GM12878 (cell line): ENCODE data around the gene TMED3. TPM values are rescaled to one million over a fixed set of nuclear protein-coding genes. Genes with fewer than 3 reads are reported as not detected.

Experiments used
- ATAC-seq: fragments of 200-7000 bp; cut with Tn5 transposase; 3 replicates; pipeline ENCODE4 v1.9.1; 2020; ENCODE audit warnings: mild to moderate bottlenecking, moderate library complexity
- BruUV-seq: library from RNA; stranded (reverse); fragments of 400-500 nt; replicated peaks from 2 replicates; lab custom pipeline; 2021; lab: Mats Ljungman, UMichigan
- CTCF ChIA-PET: fragments of 300-600 bp; sonication (Branson Sonifier 250); formaldehyde crosslinking; extraction: SDS; loops from one replicate; lab custom pipeline; 2021; ENCODE audit warnings: inconsistent platforms; lab: Yijun Ruan, JAX
- POLR2A ChIA-PET: fragments of 350-600 bp; formaldehyde crosslinking; extraction: SDS; loops from one replicate; lab custom pipeline; 2021; ENCODE audit warnings: inconsistent platforms; lab: Charles Lee
- RAD21 ChIA-PET: fragments of 300-600 bp; sonication (Branson Sonifier 250); formaldehyde crosslinking; loops from one replicate; lab custom pipeline; 2023; ENCODE audit warnings: antibody characterized with exemption; ENCODE audit not compliant: unreplicated experiment; lab: Charles Lee
- SMC1A ChIA-PET: fragments of 300-600 bp; sonication (Branson Sonifier 250); formaldehyde crosslinking; loops from one replicate; lab custom pipeline; 2023; ENCODE audit not compliant: unreplicated experiment, uncharacterized antibody; lab: Charles Lee
- DNase-seq: peaks from one replicate; pipeline ENCODE4 v3.0.0-alpha.2; 2011; ENCODE audit warnings: low read depth, low spot score
- FAIRE-seq: peaks from 3 replicates; lab custom pipeline; 2011; peaks lifted over from hg19 to GRCh38; lab: Jason Lieb, UNC
- H2AFZ ChIP-seq: 2 replicates; pipeline ENCODE4 v1.6.0; 2011; ENCODE audit warnings: low read depth, low read length, control low read depth; ENCODE audit not compliant: control insufficient read depth
- H3K27ac ChIP-seq: 2 replicates; pipeline ENCODE4 v1.5.1; 2011; ENCODE audit warnings: control low read depth; ENCODE audit not compliant: control insufficient read depth, insufficient read depth
- H3K27me3 ChIP-seq, 2 experiments: replicated peaks in 1 of 2; 2 replicates each; pipeline versions ENCODE4 v1.6.0 to v1.6.1; 2011; ENCODE audit warnings: low read length in 1 of 2; ENCODE audit not compliant: control insufficient read depth in 2 of 2, insufficient read depth in 2 of 2
- H3K36me3 ChIP-seq, 2 experiments: 2 replicates each; pipeline ENCODE4 v1.5.1; 2011; ENCODE audit warnings: low read length in 1 of 2; ENCODE audit not compliant: control insufficient read depth in 2 of 2, insufficient read depth in 2 of 2
- H3K4me1 ChIP-seq: 2 replicates; pipeline ENCODE4 v1.6.1; 2011; ENCODE audit warnings: mild to moderate bottlenecking, low read length, moderate library complexity, mixed read lengths; ENCODE audit not compliant: control insufficient read depth, insufficient read depth
- H3K4me2 ChIP-seq: 2 replicates; pipeline ENCODE4 v1.6.0; 2011; ENCODE audit warnings: control low read depth; ENCODE audit not compliant: control insufficient read depth, insufficient read depth
- H3K4me3 ChIP-seq: fragments of 200-600 bp; sonication (generic); 2 replicates; pipeline ENCODE4 v1.5.1; 2016
- H3K79me2 ChIP-seq: 2 replicates; pipeline ENCODE4 v1.6.0; 2011; ENCODE audit warnings: low read length; ENCODE audit not compliant: control insufficient read depth, insufficient read depth
- H3K9ac ChIP-seq: 2 replicates; pipeline ENCODE4 v1.8.0; 2011; ENCODE audit warnings: low read length, control low read depth, mixed read lengths; ENCODE audit not compliant: control insufficient read depth, insufficient read depth
- H3K9me3 ChIP-seq: replicated peaks from 3 replicates; pipeline ENCODE4 v1.5.1; 2011; ENCODE audit warnings: mild to moderate bottlenecking, low read length; ENCODE audit not compliant: control insufficient read depth, insufficient read depth
- H4K20me1 ChIP-seq: 2 replicates; pipeline ENCODE4 v1.6.0; 2011; ENCODE audit not compliant: control insufficient read depth, insufficient read depth
- CBFB ChIP-seq: IDR thresholded peaks from 2 replicates; pipeline ENCODE4 v1.6.1; 2016; ENCODE audit warnings: antibody characterized with exemption, low read depth
- CBX3 ChIP-seq: fragments of 200-600 bp; sonication (generic); IDR thresholded peaks from 2 replicates; pipeline ENCODE4 v1.6.1; 2016; ENCODE audit warnings: low read depth, borderline replicate concordance
- CHD2 ChIP-seq: IDR thresholded peaks from 2 replicates; pipeline ENCODE4 v1.6.1; 2011; ENCODE audit warnings: low read depth, low read length, improper control_type of control experiment, borderline replicate concordance
- CHD4 ChIP-seq: fragments of 200-600 bp; sonication (generic); IDR thresholded peaks from 2 replicates; pipeline ENCODE4 v1.6.1; 2016; ENCODE audit warnings: mild to moderate bottlenecking
- E2F4 ChIP-seq: IDR thresholded peaks from 2 replicates; pipeline ENCODE4 v1.6.1; 2012; ENCODE audit warnings: low read depth, low read length, improper control_type of control experiment
- EED ChIP-seq: sonication (generic); IDR thresholded peaks from 2 replicates; pipeline ENCODE4 v1.6.1; 2016; ENCODE audit warnings: antibody characterized with exemption, low read depth
- FOS ChIP-seq: IDR thresholded peaks from 3 replicates; pipeline ENCODE4 v1.6.1; 2011; ENCODE audit warnings: borderline replicate concordance; ENCODE audit not compliant: insufficient read length; ENCODE audit errors: extremely low read depth
- HCFC1 ChIP-seq: fragments of 150-350 bp; IDR thresholded peaks from 2 replicates; pipeline ENCODE4 v1.6.1; 2014; ENCODE audit warnings: low read length
- KDM1A ChIP-seq: fragments of 200-600 bp; sonication (generic); IDR thresholded peaks from 2 replicates; pipeline ENCODE4 v1.6.1; 2016; ENCODE audit warnings: borderline replicate concordance
- SIX5 ChIP-seq: IDR thresholded peaks from 2 replicates; pipeline ENCODE4 v1.6.1; 2011; ENCODE audit warnings: mild to moderate bottlenecking, low read depth, low read length, moderate library complexity; ENCODE audit not compliant: severe bottlenecking
- SKIL ChIP-seq: fragments of 450-650 bp; IDR thresholded peaks from 2 replicates; pipeline ENCODE4 v1.6.1; 2017; ENCODE audit warnings: mild to moderate bottlenecking, low read depth, inconsistent platforms; ENCODE audit not compliant: poor library complexity, severe bottlenecking
- ZBTB11 ChIP-seq: fragments of 450-650 bp; formaldehyde crosslinking; IDR thresholded peaks from 2 replicates; pipeline ENCODE4 v1.5.0; 2022; ENCODE audit warnings: mild to moderate bottlenecking, missing genetic modification characterization
- ZSCAN29 ChIP-seq: fragments of 450-650 bp; IDR thresholded peaks from 2 replicates; pipeline ENCODE4 v1.6.1; 2017; ENCODE audit warnings: mild to moderate bottlenecking, moderate library complexity
- WGBS: methylation state at CpG from one replicate; pipeline ENCODE4 v1.1.6; 2016; ENCODE audit warnings: low lambda C conversion rate; ENCODE audit not compliant: insufficient replicate concordance, insufficient coverage; ENCODE audit errors: missing lambda C conversion rate; 5-methylcytosine and 5-hydroxymethylcytosine counted together
- in situ Hi-C: fragments of 300-500 bp; cut with MboI; formaldehyde crosslinking; loops from 9 replicates; pipeline ENCODE4 v1.14.3; 2018; ENCODE audit warnings: mixed read lengths
- intact Hi-C: fragments of 100-400 bp; cut with micrococcal nuclease; formaldehyde crosslinking; loops from one replicate; pipeline ENCODE4 v1.14.2; 2022; ENCODE audit not compliant: unreplicated experiment
- polyA plus RNA-seq, 11 experiments: library from polyadenylated mRNA; depleted of rRNA in 4 of 11; unstranded in 6 of 11; stranded (reverse) in 5 of 11; fragments of >200 nt; fragmentation: Nextera tagmentation in 4 of 11; fragmentation: Illumina TruSeq in 1 of 11; extraction: Ambion mirVana in 4 of 11; extraction: Trizol in 1 of 11; gene quantifications; 1 replicate in 1 of 11; 2 replicates in 10 of 11; pipeline versions ENCODE4 v1.2.1 to v1.2.3, GENCODE V29; 2011 to 2016; ENCODE audit warnings: inconsistent platforms in 2 of 11, missing spikeins in 2 of 11, low read depth in 1 of 11
- total RNA-seq, 4 experiments: library from RNA; depleted of rRNA in 3 of 4; stranded (reverse); fragments of >200 nt in 3 of 4; fragmentation: Illumina TruSeq in 1 of 4; extraction: Trizol in 1 of 4; gene quantifications; 2 replicates each; pipeline versions ENCODE4 v1.2.1 to v1.2.3, GENCODE V29; 2013 to 2021

The TMED3 gene
- total and polyA plus RNA-seq, 10 of the 15 experiments (the other 5 are each of a cell fraction or from before 2014, with no cell fraction given): 7.6 to 95.8 (median 54.9) TPM

- TF ChIP-seq CHD2: no peak
- no peak for TF ChIP-seq CBX3
- TF ChIP-seq FOS: no peak
- TF ChIP-seq CBFB: no peak
- TF ChIP-seq CHD4: no peak
- TF ChIP-seq ZBTB11 (CRISPR knock-in tag): no peak
- TF ChIP-seq E2F4: no peak
- no peak for TF ChIP-seq ZSCAN29
- no peak for TF ChIP-seq HCFC1
These were observed 11.0 kb downstream of the TMED3 start (continued) for GRCh38 chr15:79321876-79322275.

- no peak overlapping the region for H3K4me3 ChIP-seq
- intact Hi-C loops (no loop called here), in situ Hi-C loops (no loop called here)
- no peak overlapping the region for H2AFZ ChIP-seq
- H3K27me3 ChIP-seq: no peaks in the 10 kb centered on the region
- no TSS peak for BruUV-seq
- H3K79me2 ChIP-seq: no peaks in the 10 kb centered on the region
- POLR2A ChIA-PET: interaction anchor here (0.6 kb wide), 1 partner anchor 96 kb away, joined by 6 read pairs; no protein-coding TSS in a partner anchor
- no peaks in the 10 kb centered on the region for H4K20me1 ChIP-seq
- no peak overlapping the region for H3K9ac ChIP-seq
- FAIRE-seq (no peak), ATAC-seq (no peak), DNase-seq (no peak)
- H3K9me3 ChIP-seq: no peaks in the 10 kb centered on the region
- H3K27ac ChIP-seq: no peak overlapping the region
- H3K4me1 ChIP-seq: no peaks in the 10 kb centered on the region
- 97% methylated on average over 3 of the region's 3 CpGs for WGBS
- H3K4me2 ChIP-seq: no peak overlapping the region
- peaks cover 7 to 21% of the 10 kb centered on the region in 2 experiments for H3K36me3 ChIP-seq
- RAD21 ChIA-PET: no interaction called here
- CTCF ChIA-PET: no interaction called here
- SMC1A ChIA-PET: interaction anchor here (1.1 kb wide), 1 partner anchor 114 kb away, joined by 3 read pairs; no protein-coding TSS in a partner anchor
- TF ChIP-seq SKIL (no peak), SIX5 (no peak), EED (no peak), KDM1A (no peak)
These were observed 11.4 kb downstream of the TMED3 start for GRCh38 chr15:79322306-79322705.
